Tibial nerve (tissue), 4 donors: ENCODE measurements around the gene ZNF804B.

ENCODE experiments used
- EP300 ChIP-seq, 2 donors: sonication (generic); formaldehyde crosslinking; IDR thresholded peaks; one replicate each; pipeline ENCODE4 v1.6.1; 2017; ENCODE audit warnings: antibody characterized with exemption in 2 of 2, mild to moderate bottlenecking in 1 of 2
- POLR2A ChIP-seq, 2 donors: fragments of 450-650 bp; IDR thresholded peaks; one replicate each; pipeline ENCODE4 v1.6.1; 2017; ENCODE audit warnings: antibody characterized with exemption in 2 of 2, mild to moderate bottlenecking in 2 of 2, moderate library complexity in 2 of 2
- TF ChIP-seq, protein P1 (sequence below), 5 experiments: fragments of 200-600 bp in 3 of 5; fragments of 450-650 bp in 2 of 5; sonication (generic) in 3 of 5; IDR thresholded peaks; one replicate each; pipeline ENCODE4 v1.5.1; 2016 to 2019; ENCODE audit warnings: antibody characterized with exemption in 5 of 5, mild to moderate bottlenecking in 3 of 5, moderate library complexity in 2 of 5

DNA sequence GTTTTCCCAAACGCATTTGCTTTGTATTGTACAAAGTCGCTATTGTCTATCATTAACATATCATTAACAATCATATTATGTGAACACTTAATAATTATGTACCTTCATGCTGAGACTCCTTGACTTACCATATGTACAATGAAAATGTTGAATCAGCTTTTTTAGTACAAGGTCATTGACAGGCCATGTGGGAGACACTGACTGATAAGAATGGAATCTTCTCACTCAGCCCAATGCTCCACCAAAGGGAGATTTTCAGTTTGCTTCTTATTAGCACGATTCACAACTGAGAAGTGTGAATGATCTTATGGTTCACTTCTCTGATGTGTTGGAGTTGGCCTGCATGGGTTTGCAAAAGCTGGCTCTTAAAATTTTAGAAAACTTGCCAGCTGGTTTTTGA is 289.5 kb downstream of the ZNF804B start:
- TF ChIP-seq, protein P1, sequence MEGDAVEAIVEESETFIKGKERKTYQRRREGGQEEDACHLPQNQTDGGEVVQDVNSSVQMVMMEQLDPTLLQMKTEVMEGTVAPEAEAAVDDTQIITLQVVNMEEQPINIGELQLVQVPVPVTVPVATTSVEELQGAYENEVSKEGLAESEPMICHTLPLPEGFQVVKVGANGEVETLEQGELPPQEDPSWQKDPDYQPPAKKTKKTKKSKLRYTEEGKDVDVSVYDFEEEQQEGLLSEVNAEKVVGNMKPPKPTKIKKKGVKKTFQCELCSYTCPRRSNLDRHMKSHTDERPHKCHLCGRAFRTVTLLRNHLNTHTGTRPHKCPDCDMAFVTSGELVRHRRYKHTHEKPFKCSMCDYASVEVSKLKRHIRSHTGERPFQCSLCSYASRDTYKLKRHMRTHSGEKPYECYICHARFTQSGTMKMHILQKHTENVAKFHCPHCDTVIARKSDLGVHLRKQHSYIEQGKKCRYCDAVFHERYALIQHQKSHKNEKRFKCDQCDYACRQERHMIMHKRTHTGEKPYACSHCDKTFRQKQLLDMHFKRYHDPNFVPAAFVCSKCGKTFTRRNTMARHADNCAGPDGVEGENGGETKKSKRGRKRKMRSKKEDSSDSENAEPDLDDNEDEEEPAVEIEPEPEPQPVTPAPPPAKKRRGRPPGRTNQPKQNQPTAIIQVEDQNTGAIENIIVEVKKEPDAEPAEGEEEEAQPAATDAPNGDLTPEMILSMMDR (IDR thresholded peaks at IDR 0.05) = no peak
- TF ChIP-seq EP300 (IDR thresholded peaks at IDR 0.05) (no peak), POLR2A (IDR thresholded peaks at IDR 0.05) (no peak)
